GM12878 (cell line): ENCODE measurements around the gene TPD52L2. TPM values are rescaled to one million over a fixed set of nuclear protein-coding genes. Genes with fewer than 3 reads are reported as not detected.

ENCODE experiments used
- ATAC-seq: fragments of 200-7000 bp; cut with Tn5 transposase; 3 replicates; pipeline ENCODE4 v1.9.1; 2020; ENCODE audit warnings: mild to moderate bottlenecking, moderate library complexity
- BruUV-seq: library from RNA; stranded (reverse); fragments of 400-500 nt; replicated peaks from 2 replicates; lab custom pipeline; 2021; lab: Mats Ljungman, UMichigan
- CTCF ChIA-PET: fragments of 300-600 bp; sonication (Branson Sonifier 250); formaldehyde crosslinking; extraction: SDS; loops from one replicate; lab custom pipeline; 2021; ENCODE audit warnings: inconsistent platforms; lab: Yijun Ruan, JAX
- POLR2A ChIA-PET: fragments of 350-600 bp; formaldehyde crosslinking; extraction: SDS; loops from one replicate; lab custom pipeline; 2021; ENCODE audit warnings: inconsistent platforms; lab: Charles Lee
- RAD21 ChIA-PET: fragments of 300-600 bp; sonication (Branson Sonifier 250); formaldehyde crosslinking; loops from one replicate; lab custom pipeline; 2023; ENCODE audit warnings: antibody characterized with exemption; ENCODE audit not compliant: unreplicated experiment; lab: Charles Lee
- SMC1A ChIA-PET: fragments of 300-600 bp; sonication (Branson Sonifier 250); formaldehyde crosslinking; loops from one replicate; lab custom pipeline; 2023; ENCODE audit not compliant: unreplicated experiment, uncharacterized antibody; lab: Charles Lee
- DNase-seq: peaks from one replicate; pipeline ENCODE4 v3.0.0-alpha.2; 2011; ENCODE audit warnings: low read depth, low spot score
- FAIRE-seq: peaks from 3 replicates; lab custom pipeline; 2011; peaks lifted over from hg19 to GRCh38; lab: Jason Lieb, UNC
- H2AFZ ChIP-seq: 2 replicates; pipeline ENCODE4 v1.6.0; 2011; ENCODE audit warnings: low read depth, low read length, control low read depth; ENCODE audit not compliant: control insufficient read depth
- H3K27ac ChIP-seq: 2 replicates; pipeline ENCODE4 v1.5.1; 2011; ENCODE audit warnings: control low read depth; ENCODE audit not compliant: control insufficient read depth, insufficient read depth
- H3K27me3 ChIP-seq, 2 experiments: replicated peaks in 1 of 2; 2 replicates each; pipeline versions ENCODE4 v1.6.0 to v1.6.1; 2011; ENCODE audit warnings: low read length in 1 of 2; ENCODE audit not compliant: control insufficient read depth in 2 of 2, insufficient read depth in 2 of 2
- H3K36me3 ChIP-seq, 2 experiments: 2 replicates each; pipeline ENCODE4 v1.5.1; 2011; ENCODE audit warnings: low read length in 1 of 2; ENCODE audit not compliant: control insufficient read depth in 2 of 2, insufficient read depth in 2 of 2
- H3K4me1 ChIP-seq: 2 replicates; pipeline ENCODE4 v1.6.1; 2011; ENCODE audit warnings: mild to moderate bottlenecking, low read length, moderate library complexity, mixed read lengths; ENCODE audit not compliant: control insufficient read depth, insufficient read depth
- H3K4me2 ChIP-seq: 2 replicates; pipeline ENCODE4 v1.6.0; 2011; ENCODE audit warnings: control low read depth; ENCODE audit not compliant: control insufficient read depth, insufficient read depth
- H3K4me3 ChIP-seq: fragments of 200-600 bp; sonication (generic); 2 replicates; pipeline ENCODE4 v1.5.1; 2016
- H3K79me2 ChIP-seq: 2 replicates; pipeline ENCODE4 v1.6.0; 2011; ENCODE audit warnings: low read length; ENCODE audit not compliant: control insufficient read depth, insufficient read depth
- H3K9ac ChIP-seq: 2 replicates; pipeline ENCODE4 v1.8.0; 2011; ENCODE audit warnings: low read length, control low read depth, mixed read lengths; ENCODE audit not compliant: control insufficient read depth, insufficient read depth
- H3K9me3 ChIP-seq: replicated peaks from 3 replicates; pipeline ENCODE4 v1.5.1; 2011; ENCODE audit warnings: mild to moderate bottlenecking, low read length; ENCODE audit not compliant: control insufficient read depth, insufficient read depth
- H4K20me1 ChIP-seq: 2 replicates; pipeline ENCODE4 v1.6.0; 2011; ENCODE audit not compliant: control insufficient read depth, insufficient read depth
- BCL11A ChIP-seq: IDR thresholded peaks from 2 replicates; pipeline ENCODE4 v1.6.1; 2011; ENCODE audit warnings: low read depth, low read length
- BCL3 ChIP-seq: IDR thresholded peaks from 2 replicates; pipeline ENCODE4 v1.6.1; 2011; ENCODE audit warnings: borderline replicate concordance, low read depth, mild to moderate bottlenecking, moderate library complexity, low read length; ENCODE audit not compliant: insufficient read depth, poor library complexity, severe bottlenecking
- CREB1 ChIP-seq: IDR thresholded peaks from 2 replicates; pipeline ENCODE4 v1.6.1; 2012; ENCODE audit warnings: low read depth, mild to moderate bottlenecking, inconsistent platforms
- CTCF ChIP-seq, 3 experiments: IDR thresholded peaks in 2 of 3; conservative IDR thresholded peaks in 1 of 3; 2 replicates each; pipeline ENCODE4 v1.5.1; 2011; ENCODE audit warnings: low read depth in 3 of 3, low read length in 3 of 3, mild to moderate bottlenecking in 3 of 3, control low read depth in 2 of 3, moderate library complexity in 2 of 3, inconsistent platforms in 1 of 3, mixed read lengths in 1 of 3; ENCODE audit not compliant: control insufficient read depth in 2 of 3, insufficient read depth in 1 of 3; ENCODE audit errors: extremely low read depth in 1 of 3
- ETV6 ChIP-seq, 2 experiments: fragments of 450-650 bp in 1 of 2; IDR thresholded peaks in 1 of 2; conservative IDR thresholded peaks in 1 of 2; 2 replicates each; pipeline ENCODE4 v1.6.1; 2014; ENCODE audit warnings: antibody characterized with exemption in 1 of 2, borderline replicate concordance in 1 of 2, low read depth in 1 of 2, mild to moderate bottlenecking in 1 of 2, moderate library complexity in 1 of 2
- EZH2 ChIP-seq: IDR thresholded peaks from 2 replicates; pipeline ENCODE4 v1.6.1; 2012; ENCODE audit warnings: low read depth, mild to moderate bottlenecking, control low read depth, inconsistent platforms, low read length, borderline replicate concordance; ENCODE audit not compliant: control insufficient read depth
- JUNB ChIP-seq: IDR thresholded peaks from 2 replicates; pipeline ENCODE4 v1.6.1; 2016; ENCODE audit warnings: antibody characterized with exemption, mild to moderate bottlenecking
- KAT2A ChIP-seq: conservative IDR thresholded peaks from 2 replicates; pipeline ENCODE4 v1.6.1; 2011; ENCODE audit warnings: low read depth, low read length; ENCODE audit not compliant: control insufficient read depth
- MLLT1 ChIP-seq: fragments of 450-650 bp; IDR thresholded peaks from 2 replicates; pipeline ENCODE4 v1.6.1; 2016; ENCODE audit warnings: mild to moderate bottlenecking
- NFIC ChIP-seq: IDR thresholded peaks from 2 replicates; pipeline ENCODE4 v1.6.1; 2012; ENCODE audit warnings: low read depth, mild to moderate bottlenecking, inconsistent platforms, low read length, moderate library complexity
- NFXL1 ChIP-seq: fragments of 450-650 bp; IDR thresholded peaks from 2 replicates; pipeline ENCODE4 v1.6.1; 2017; ENCODE audit warnings: antibody characterized with exemption, mild to moderate bottlenecking, borderline replicate concordance
- NR2C1 ChIP-seq: fragments of 450-650 bp; IDR thresholded peaks from 2 replicates; pipeline ENCODE4 v1.6.1; 2017; ENCODE audit warnings: antibody characterized with exemption, mild to moderate bottlenecking, moderate library complexity
- POLR2AphosphoS5 ChIP-seq: IDR thresholded peaks from 2 replicates; pipeline ENCODE4 v1.6.1; 2011; ENCODE audit warnings: mild to moderate bottlenecking, low read length, inconsistent platforms
- POU2F2 ChIP-seq: IDR thresholded peaks from 3 replicates; pipeline ENCODE4 v1.6.1; 2011; ENCODE audit warnings: low read depth, mild to moderate bottlenecking, low read length, borderline replicate concordance
- RELA ChIP-seq: fragments of 450-650 bp; IDR thresholded peaks from 2 replicates; pipeline ENCODE4 v1.8.0; 2014; ENCODE audit warnings: borderline replicate concordance; ENCODE audit not compliant: partially characterized antibody
- SMC3 ChIP-seq: IDR thresholded peaks from 2 replicates; pipeline ENCODE4 v1.6.1; 2011; ENCODE audit warnings: low read length, improper control_type of control experiment, borderline replicate concordance
- SREBF1 ChIP-seq: IDR thresholded peaks from 2 replicates; pipeline ENCODE4 v1.6.1; 2012; ENCODE audit warnings: mild to moderate bottlenecking, low read length
- STAT3 ChIP-seq: IDR thresholded peaks from 2 replicates; pipeline ENCODE4 v1.6.1; 2011; ENCODE audit warnings: low read depth, low read length, improper control_type of control experiment
- YY1 ChIP-seq: IDR thresholded peaks from 2 replicates; pipeline ENCODE4 v1.6.1; 2011; ENCODE audit warnings: low read depth, mild to moderate bottlenecking, low read length
- ZBED1 ChIP-seq: IDR thresholded peaks from 2 replicates; pipeline ENCODE4 v1.6.1; 2016; ENCODE audit warnings: borderline replicate concordance
- WGBS: methylation state at CpG from one replicate; pipeline ENCODE4 v1.1.6; 2016; ENCODE audit warnings: low lambda C conversion rate; ENCODE audit not compliant: insufficient replicate concordance, insufficient coverage; ENCODE audit errors: missing lambda C conversion rate; 5-methylcytosine and 5-hydroxymethylcytosine counted together
- in situ Hi-C: fragments of 300-500 bp; cut with MboI; formaldehyde crosslinking; loops from 9 replicates; pipeline ENCODE4 v1.14.3; 2018; ENCODE audit warnings: mixed read lengths
- intact Hi-C: fragments of 100-400 bp; cut with micrococcal nuclease; formaldehyde crosslinking; loops from one replicate; pipeline ENCODE4 v1.14.2; 2022; ENCODE audit not compliant: unreplicated experiment
- polyA plus RNA-seq, 11 experiments: library from polyadenylated mRNA; depleted of rRNA in 4 of 11; unstranded in 6 of 11; stranded (reverse) in 5 of 11; fragments of >200 nt; fragmentation: Nextera tagmentation in 4 of 11; fragmentation: Illumina TruSeq in 1 of 11; extraction: Ambion mirVana in 4 of 11; extraction: Trizol in 1 of 11; gene quantifications; 1 replicate in 1 of 11; 2 replicates in 10 of 11; pipeline versions ENCODE4 v1.2.1 to v1.2.3, GENCODE V29; 2011 to 2016; ENCODE audit warnings: inconsistent platforms in 2 of 11, missing spikeins in 2 of 11, low read depth in 1 of 11
- total RNA-seq, 4 experiments: library from RNA; depleted of rRNA in 3 of 4; stranded (reverse); fragments of >200 nt in 3 of 4; fragmentation: Illumina TruSeq in 1 of 4; extraction: Trizol in 1 of 4; gene quantifications; 2 replicates each; pipeline versions ENCODE4 v1.2.1 to v1.2.3, GENCODE V29; 2013 to 2021

The TPD52L2 gene
- total and polyA plus RNA-seq, 10 of the 15 experiments (the other 5 are each of a cell fraction or from before 2014, with no cell fraction given), result 1.6 to 71.0 (median 46.3) TPM

DNA sequence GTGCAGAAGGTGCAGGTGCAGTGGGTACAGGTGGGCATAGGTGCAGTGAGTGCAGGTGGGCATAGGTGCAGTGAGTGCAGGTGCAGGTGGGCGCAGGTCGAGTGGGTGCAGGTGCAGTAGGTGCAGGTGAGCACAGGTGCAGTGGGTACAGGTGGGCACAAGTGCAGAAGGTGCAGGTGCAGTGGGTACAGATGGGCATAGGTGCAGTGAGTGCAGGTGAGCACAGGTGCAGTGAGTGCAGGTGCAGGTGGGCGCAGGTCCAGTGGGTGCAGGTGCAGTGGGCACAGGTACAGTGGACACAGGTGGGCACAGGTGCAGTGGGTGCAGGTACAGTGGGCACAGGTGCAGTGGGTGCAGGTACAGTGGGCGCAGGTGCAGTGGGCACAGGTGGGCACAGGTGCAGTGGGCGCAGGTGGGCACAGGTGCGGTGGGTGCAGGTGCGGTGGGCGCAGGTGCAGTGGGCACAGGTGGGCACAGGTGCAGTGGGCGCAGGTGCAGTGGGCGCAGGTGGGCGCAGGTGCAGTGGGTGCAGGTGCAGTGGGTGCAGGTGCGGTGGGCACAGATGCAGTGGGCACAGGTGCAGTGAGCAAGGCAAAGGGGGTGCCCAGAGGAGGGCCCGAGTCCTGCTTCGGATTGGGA, 49.3 kb upstream of the TPD52L2 start:
- FAIRE-seq (no peak), ATAC-seq (no peak), DNase-seq (no peak)
- POLR2A ChIA-PET, result interaction anchor here (0.5 kb wide), 1 partner anchor 34 kb away, joined by 3 read pairs; no protein-coding TSS in a partner anchor
- no peak overlapping the region for H3K4me3 ChIP-seq
- RAD21 ChIA-PET, result no interaction called here
- no peaks in the 10 kb centered on the region for H4K20me1 ChIP-seq
- no peaks in the 10 kb centered on the region for H3K4me1 ChIP-seq
- TF ChIP-seq KAT2A (no peak), POU2F2 (no peak), ETV6 (conservative IDR thresholded peaks at IDR 0.05 in 1 of 2, IDR thresholded peaks at IDR 0.05 in 1 of 2; ENCODE audit: borderline replicate concordance in 1 of 2, low read depth in 1 of 2) (no peak), CREB1 (no peak), CTCF (IDR thresholded peaks at IDR 0.05 in 2 of 3, conservative IDR thresholded peaks at IDR 0.05 in 1 of 3; ENCODE audit: control insufficient read depth in 2 of 3, extremely low read depth in 1 of 3, insufficient read depth in 1 of 3, low read depth in 3 of 3, low read length in 3 of 3) (no peak), MLLT1 (no peak), ZBED1 (no peak), NR2C1 (no peak), YY1 (no peak), STAT3 (no peak), RELA (no peak), BCL11A (no peak), BCL3 (no peak), NFIC (no peak), SMC3 (no peak), NFXL1 (no peak), SREBF1 (no peak), POLR2AphosphoS5 (no peak), EZH2 (no peak), JUNB (no peak)
- H3K4me2 ChIP-seq, result no peak overlapping the region
- H3K27ac ChIP-seq, result no peak overlapping the region
- in situ Hi-C loops (no loop called here), intact Hi-C loops (no loop called here)
- H3K9me3 ChIP-seq, result no peaks in the 10 kb centered on the region
- H3K79me2 ChIP-seq, result no peaks in the 10 kb centered on the region
- H3K36me3 ChIP-seq, result no peaks in the 10 kb centered on the region
- no TSS peak for BruUV-seq
- H2AFZ ChIP-seq, result no peak overlapping the region
- CTCF ChIA-PET, result no interaction called here
- no peaks in the 10 kb centered on the region for H3K27me3 ChIP-seq
- SMC1A ChIA-PET, result no interaction called here
- no peak overlapping the region for H3K9ac ChIP-seq
- 82% methylated on average over 11 of the region's 14 CpGs for WGBS
